SU-DHL-6 (cell line): ENCODE measurements around the gene TMEM247.
"Not testable (repeated sequence)": the region's sequence is repeated elsewhere in the genome, so short reads cannot be mapped to it uniquely, and the experiment has no call there.

Source experiments
- EZH2phosphoT487 ChIP-seq: fragments of 200-600 bp; sonication (generic), shearing (Covaris generic); conservative IDR thresholded peaks from 2 replicates; pipeline ENCODE4 v1.6.1; 2018; ENCODE audit warnings: mild to moderate bottlenecking, antibody characterized with exemption, low read length, moderate library complexity, mixed read lengths
- TF ChIP-seq, protein P1 (sequence below): fragments of 200-600 bp; sonication (generic); IDR thresholded peaks from one replicate; pipeline ENCODE4 v1.5.1; 2017; ENCODE audit warnings: antibody characterized with exemption, mild to moderate bottlenecking, low read length, moderate library complexity; ENCODE audit not compliant: insufficient read depth, poor library complexity, severe bottlenecking

DNA sequence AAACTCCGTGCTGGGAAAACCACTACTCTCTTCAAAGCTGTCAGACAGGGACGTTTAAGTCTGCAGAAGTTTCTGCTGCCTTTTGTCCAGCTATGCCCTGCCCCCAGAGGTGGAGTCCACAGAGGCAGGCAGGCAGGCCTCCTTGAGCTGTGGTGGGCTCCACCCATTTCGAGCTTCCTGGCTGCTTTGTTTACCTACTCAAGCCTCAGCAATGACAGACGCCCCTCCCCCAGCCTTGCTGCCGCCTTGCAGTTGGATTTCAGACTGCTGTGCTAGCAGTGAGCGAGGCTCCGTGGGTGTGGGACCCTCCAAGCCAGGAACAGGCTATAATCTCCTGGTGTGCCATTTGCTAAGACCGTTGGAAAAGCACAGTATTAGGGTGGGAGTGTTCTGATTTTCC, 1.9 kb upstream of the TMEM247 start:
- TF ChIP-seq, protein P1, sequence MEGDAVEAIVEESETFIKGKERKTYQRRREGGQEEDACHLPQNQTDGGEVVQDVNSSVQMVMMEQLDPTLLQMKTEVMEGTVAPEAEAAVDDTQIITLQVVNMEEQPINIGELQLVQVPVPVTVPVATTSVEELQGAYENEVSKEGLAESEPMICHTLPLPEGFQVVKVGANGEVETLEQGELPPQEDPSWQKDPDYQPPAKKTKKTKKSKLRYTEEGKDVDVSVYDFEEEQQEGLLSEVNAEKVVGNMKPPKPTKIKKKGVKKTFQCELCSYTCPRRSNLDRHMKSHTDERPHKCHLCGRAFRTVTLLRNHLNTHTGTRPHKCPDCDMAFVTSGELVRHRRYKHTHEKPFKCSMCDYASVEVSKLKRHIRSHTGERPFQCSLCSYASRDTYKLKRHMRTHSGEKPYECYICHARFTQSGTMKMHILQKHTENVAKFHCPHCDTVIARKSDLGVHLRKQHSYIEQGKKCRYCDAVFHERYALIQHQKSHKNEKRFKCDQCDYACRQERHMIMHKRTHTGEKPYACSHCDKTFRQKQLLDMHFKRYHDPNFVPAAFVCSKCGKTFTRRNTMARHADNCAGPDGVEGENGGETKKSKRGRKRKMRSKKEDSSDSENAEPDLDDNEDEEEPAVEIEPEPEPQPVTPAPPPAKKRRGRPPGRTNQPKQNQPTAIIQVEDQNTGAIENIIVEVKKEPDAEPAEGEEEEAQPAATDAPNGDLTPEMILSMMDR = not testable (repeated sequence)
- not testable (repeated sequence) for TF ChIP-seq EZH2phosphoT487
